Mammary epithelial cell (primary cell): ENCODE measurements around the gene LHPP.

Experiments
- EZH2 ChIP-seq: IDR thresholded peaks from 2 replicates; pipeline ENCODE4 v1.6.1; 2012; ENCODE audit warnings: low read length, inconsistent platforms, borderline replicate concordance
- TF ChIP-seq, protein P1 (sequence below), 2 donors: IDR thresholded peaks in 1 of 2; conservative IDR thresholded peaks in 1 of 2; 2 replicates each; pipeline ENCODE4 v1.5.1; 2011 to 2012; ENCODE audit warnings: inconsistent platforms in 2 of 2, low read length in 2 of 2, mild to moderate bottlenecking in 2 of 2, control low read depth in 1 of 2, low read depth in 1 of 2; ENCODE audit not compliant: insufficient read depth in 1 of 2; ENCODE audit errors: extremely low read depth in 1 of 2

DNA sequence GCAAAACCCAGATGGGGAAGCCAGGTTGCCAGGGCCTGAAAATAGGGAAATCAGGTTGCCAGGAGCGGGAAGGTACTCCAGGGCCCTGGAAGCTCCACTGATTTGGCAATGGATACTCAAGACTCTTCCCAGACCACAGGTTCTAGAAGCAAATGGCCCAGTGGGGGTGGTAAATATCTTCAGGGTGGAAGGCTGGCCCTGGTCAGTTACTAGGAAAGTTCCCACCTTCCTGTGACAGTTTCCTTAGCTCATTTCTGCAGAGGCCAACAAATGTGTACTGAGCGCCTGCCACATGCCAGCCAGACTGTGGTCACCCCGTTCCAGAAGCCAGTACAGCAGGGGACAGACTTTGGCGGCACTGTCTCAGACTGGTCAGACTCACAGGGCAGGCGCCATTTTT lies 168.9 kb downstream of the LHPP start:
- no peak for TF ChIP-seq EZH2
- TF ChIP-seq, protein P1, sequence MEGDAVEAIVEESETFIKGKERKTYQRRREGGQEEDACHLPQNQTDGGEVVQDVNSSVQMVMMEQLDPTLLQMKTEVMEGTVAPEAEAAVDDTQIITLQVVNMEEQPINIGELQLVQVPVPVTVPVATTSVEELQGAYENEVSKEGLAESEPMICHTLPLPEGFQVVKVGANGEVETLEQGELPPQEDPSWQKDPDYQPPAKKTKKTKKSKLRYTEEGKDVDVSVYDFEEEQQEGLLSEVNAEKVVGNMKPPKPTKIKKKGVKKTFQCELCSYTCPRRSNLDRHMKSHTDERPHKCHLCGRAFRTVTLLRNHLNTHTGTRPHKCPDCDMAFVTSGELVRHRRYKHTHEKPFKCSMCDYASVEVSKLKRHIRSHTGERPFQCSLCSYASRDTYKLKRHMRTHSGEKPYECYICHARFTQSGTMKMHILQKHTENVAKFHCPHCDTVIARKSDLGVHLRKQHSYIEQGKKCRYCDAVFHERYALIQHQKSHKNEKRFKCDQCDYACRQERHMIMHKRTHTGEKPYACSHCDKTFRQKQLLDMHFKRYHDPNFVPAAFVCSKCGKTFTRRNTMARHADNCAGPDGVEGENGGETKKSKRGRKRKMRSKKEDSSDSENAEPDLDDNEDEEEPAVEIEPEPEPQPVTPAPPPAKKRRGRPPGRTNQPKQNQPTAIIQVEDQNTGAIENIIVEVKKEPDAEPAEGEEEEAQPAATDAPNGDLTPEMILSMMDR (conservative IDR thresholded peaks at IDR 0.05 in 1 of 2, IDR thresholded peaks at IDR 0.05 in 1 of 2; ENCODE audit: extremely low read depth in 1 of 2, insufficient read depth in 1 of 2, low read depth in 1 of 2, low read length in 2 of 2), result no peak
